Mucosa of descending colon (tissue), 3 donors: ENCODE data around the gene PRKCD. TPM values are rescaled to one million over a fixed set of nuclear protein-coding genes. Genes with fewer than 3 reads are reported as not detected.

Source experiments
- ATAC-seq: fragments of 200-7000 bp; cut with Tn5 transposase; one replicate; pipeline ENCODE4 v1.9.1; 2020; ENCODE audit warnings: mild to moderate bottlenecking, moderate library complexity
- DNase-seq, 3 donors: peaks; one replicate each; pipeline ENCODE4 v3.0.0-alpha.2; 2020
- H3K36me3 ChIP-seq: fragments of 200-600 bp; one replicate; pipeline ENCODE4 v1.8.0; 2021; ENCODE audit warnings: low read depth, mild to moderate bottlenecking
- H3K4me1 ChIP-seq: fragments of 200-600 bp; one replicate; pipeline ENCODE4 v1.8.0; 2021; ENCODE audit warnings: low read depth, mild to moderate bottlenecking
- H3K4me3 ChIP-seq: fragments of 200-600 bp; one replicate; pipeline ENCODE4 v1.8.0; 2021; ENCODE audit warnings: mild to moderate bottlenecking
- H3K9me3 ChIP-seq: fragments of 200-600 bp; one replicate; pipeline ENCODE4 v1.8.0; 2021; ENCODE audit warnings: mild to moderate bottlenecking
- CTCF ChIP-seq: fragments of 200-600 bp; IDR thresholded peaks from one replicate; pipeline ENCODE4 v1.8.0; 2022; ENCODE audit warnings: antibody characterized with exemption, mild to moderate bottlenecking
- intact Hi-C, 2 donors: fragments of 100-400 bp; cut with DNase I in 1 of 2; cut with micrococcal nuclease in 1 of 2; formaldehyde crosslinking; loops; one replicate each; pipeline versions ENCODE4 v1.11.0 to v1.11.1; 2022; cut with DNase I, micrococcal nuclease
- total RNA-seq, 3 donors: library from RNA; stranded (reverse); fragmentation: NEBNext Ultra II Directional in 2 of 3; extraction: Animal tissue kit (Norgen Biotek cat#: 25700) in 2 of 3; gene quantifications; one replicate each; pipeline versions ENCODE4 v1.2.1 to v1.2.4, GENCODE V29; 2021 to 2023
- donor health status: DM: no; HTN: no; CAD: no; lungs with moderate emphysema.
- donor health status: DM: no; HTN: no; CAD: no.
- donor health status: DM: no; HTN: yes; CAD: no.

Gene PRKCD
- total RNA-seq, 3 donors from 2014 or later, result 46.8 to 87.9 (median 83.4) TPM

DNA sequence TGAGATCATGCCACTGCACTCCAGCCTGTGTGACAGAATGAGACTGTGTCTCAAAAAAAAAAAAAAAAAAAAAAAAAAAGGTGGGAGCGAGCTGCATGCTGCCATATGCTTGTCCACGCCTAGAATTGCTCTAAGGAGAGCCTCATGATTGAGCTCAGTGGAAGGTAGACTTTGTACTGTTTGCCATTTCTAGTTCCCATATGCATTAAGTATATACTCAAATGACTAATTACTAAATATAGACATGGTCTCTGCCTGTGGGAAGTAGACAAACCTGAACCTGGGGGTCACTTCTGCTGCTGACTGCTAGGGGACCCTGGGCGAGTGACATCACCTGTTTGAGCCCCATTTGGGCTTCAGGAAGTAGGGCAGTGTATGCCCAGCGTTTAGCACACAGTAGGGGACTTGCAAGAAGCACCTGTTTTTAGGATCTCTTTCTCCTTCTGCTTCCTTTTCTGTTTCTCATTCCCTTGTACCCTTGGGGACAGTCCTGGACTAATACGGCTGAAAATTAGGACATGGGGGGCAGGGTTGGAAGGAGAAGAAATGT lies 27.2 kb downstream of the PRKCD start:
- Histone ChIP-seq H3K4me1 (peaks cover 6% of the 10 kb centered on the region), H3K36me3 (peaks cover 8% of the 10 kb centered on the region), H3K9me3 (no peaks in the 10 kb centered on the region), H3K4me3 (no peak overlapping the region)
- ATAC-seq (peak; percentile 76), DNase-seq (peak in 1 of 3 donors; percentile 14)
- intact Hi-C loops, result loop anchor here in 1 of 2 donors (5.0 kb wide), 1 partner anchor 66 kb away; no protein-coding TSS in a partner anchor
- TF ChIP-seq CTCF, result no peak

DNA sequence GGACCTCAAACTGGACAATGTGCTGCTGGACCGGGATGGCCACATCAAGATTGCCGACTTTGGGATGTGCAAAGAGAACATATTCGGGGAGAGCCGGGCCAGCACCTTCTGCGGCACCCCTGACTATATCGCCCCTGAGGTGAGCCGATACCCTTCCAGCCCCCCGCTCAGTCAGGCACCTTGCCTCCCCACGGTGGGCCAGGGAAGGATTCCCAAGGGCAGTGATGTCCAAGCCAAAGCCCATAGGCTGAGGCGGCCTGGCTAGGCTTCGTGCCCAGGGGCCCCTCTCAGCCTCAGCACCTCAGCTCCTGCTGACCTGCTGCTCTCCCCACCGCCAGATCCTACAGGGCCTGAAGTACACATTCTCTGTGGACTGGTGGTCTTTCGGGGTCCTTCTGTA lies 27.7 kb downstream of the PRKCD start:
- Histone ChIP-seq H3K9me3 (no peaks in the 10 kb centered on the region), H3K4me1 (peaks cover 6% of the 10 kb centered on the region), H3K36me3 (peaks cover 4% of the 10 kb centered on the region), H3K4me3 (no peak overlapping the region)
- no peak for DNase-seq
- intact Hi-C loops, result loop anchor here in 1 of 2 donors (5.0 kb wide), 1 partner anchor 66 kb away; no protein-coding TSS in a partner anchor
- TF ChIP-seq CTCF, result no peak
- no peak for ATAC-seq

DNA sequence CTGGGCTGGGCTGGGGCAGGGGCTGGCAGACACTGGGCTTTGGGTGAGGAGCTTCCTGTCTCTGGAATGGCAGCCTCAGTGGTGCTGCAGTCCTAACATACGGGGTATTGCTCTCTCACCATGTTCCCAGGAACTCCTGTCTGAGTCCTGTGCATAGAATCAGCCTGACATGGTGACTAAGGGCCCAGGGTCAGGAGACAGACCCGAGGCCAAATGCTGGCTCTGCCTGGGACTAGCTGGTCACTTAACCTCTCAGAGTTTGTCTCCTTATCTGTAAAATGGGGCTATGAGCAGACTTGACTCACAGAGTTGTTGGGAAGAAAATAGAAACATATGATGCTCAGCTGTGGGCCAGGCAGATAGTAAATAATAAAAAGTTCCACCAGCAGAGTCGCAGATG lies 28.3 kb downstream of the PRKCD start:
- H3K36me3 ChIP-seq, result peaks cover 4% of the 10 kb centered on the region
- H3K9me3 ChIP-seq, result no peaks in the 10 kb centered on the region
- no peak for DNase-seq
- no peak for ATAC-seq
- no peak for TF ChIP-seq CTCF
- no peak overlapping the region for H3K4me3 ChIP-seq
- peaks cover 6% of the 10 kb centered on the region for H3K4me1 ChIP-seq
- intact Hi-C loops, result loop anchor here in 1 of 2 donors (5.0 kb wide), 1 partner anchor 67 kb away; no protein-coding TSS in a partner anchor

DNA sequence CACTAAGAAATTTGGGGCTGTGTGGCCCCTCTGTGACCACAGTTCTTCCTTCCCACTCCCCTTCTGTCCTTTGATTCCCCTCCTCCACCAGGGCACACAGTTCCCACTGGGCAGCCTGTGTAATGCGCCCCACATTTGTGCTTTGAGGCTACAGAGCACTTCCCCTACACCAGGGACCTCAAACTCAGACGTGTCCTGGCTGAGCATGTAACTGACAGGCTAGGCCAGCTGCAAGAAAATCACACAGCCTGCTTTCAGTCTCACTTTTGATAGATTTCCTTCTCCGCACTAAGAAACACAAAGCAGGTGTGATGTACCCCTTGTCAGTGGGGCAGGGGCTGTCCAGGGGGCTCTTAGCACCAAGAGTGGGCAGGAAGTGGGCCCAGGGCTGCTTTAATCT lies 29.6 kb downstream of the PRKCD start:
- Histone ChIP-seq H3K9me3 (no peaks in the 10 kb centered on the region), H3K4me3 (no peak overlapping the region), H3K4me1 (peaks cover 7% of the 10 kb centered on the region), H3K36me3 (peaks cover 4% of the 10 kb centered on the region)
- ATAC-seq, result no peak
- DNase-seq, result no peak
- no peak for TF ChIP-seq CTCF
- intact Hi-C loops, result no loop called here

DNA sequence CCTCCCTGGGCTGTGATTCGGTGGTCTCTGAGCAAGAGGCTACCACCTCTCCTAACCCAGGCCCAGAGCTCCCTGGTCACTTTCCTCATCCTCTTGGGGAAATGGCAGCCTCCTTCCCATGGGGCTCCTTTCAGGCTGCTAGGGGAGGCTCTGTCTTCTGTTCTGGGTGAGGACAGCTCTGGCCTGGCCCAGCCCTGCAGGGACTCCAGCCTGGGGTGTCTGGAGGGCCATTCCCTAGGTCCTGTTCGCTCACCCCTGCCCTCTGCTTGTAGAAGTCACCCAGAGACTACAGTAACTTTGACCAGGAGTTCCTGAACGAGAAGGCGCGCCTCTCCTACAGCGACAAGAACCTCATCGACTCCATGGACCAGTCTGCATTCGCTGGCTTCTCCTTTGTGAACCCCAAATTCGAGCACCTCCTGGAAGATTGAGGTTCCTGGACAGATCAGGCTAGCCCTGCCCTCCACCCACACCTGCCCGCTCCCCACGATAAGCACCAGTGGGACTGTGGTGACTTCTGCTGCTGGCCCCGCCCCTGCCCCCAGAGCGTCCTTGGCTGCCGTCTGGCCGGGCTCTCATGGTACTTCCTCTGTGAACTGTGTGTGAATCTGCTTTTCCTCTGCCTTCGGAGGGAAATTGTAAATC lies 30.9 kb downstream of the PRKCD start:
- ATAC-seq, result no peak
- no peak for TF ChIP-seq CTCF
- H3K4me3 ChIP-seq, result no peak overlapping the region
- no peaks in the 10 kb centered on the region for H3K36me3 ChIP-seq
- no peaks in the 10 kb centered on the region for H3K9me3 ChIP-seq
- DNase-seq, result no peak
- H3K4me1 ChIP-seq, result peaks cover 12% of the 10 kb centered on the region
- intact Hi-C loops, result no loop called here
